Stimulated activated CD4-positive, alpha-beta T cell treated with anti-CD3 and anti-CD28 coated beads, Interleukin-4, amount 100 ng/mL, for 48 hours (primary cell): ENCODE results near the gene ALG12.

Experiments used
- DNase-seq, 2 donors: peaks; one replicate each; pipeline ENCODE4 v3.0.0-alpha.2; 2020; ENCODE audit warnings: low read depth in 2 of 2

Gene ALG12

DNA sequence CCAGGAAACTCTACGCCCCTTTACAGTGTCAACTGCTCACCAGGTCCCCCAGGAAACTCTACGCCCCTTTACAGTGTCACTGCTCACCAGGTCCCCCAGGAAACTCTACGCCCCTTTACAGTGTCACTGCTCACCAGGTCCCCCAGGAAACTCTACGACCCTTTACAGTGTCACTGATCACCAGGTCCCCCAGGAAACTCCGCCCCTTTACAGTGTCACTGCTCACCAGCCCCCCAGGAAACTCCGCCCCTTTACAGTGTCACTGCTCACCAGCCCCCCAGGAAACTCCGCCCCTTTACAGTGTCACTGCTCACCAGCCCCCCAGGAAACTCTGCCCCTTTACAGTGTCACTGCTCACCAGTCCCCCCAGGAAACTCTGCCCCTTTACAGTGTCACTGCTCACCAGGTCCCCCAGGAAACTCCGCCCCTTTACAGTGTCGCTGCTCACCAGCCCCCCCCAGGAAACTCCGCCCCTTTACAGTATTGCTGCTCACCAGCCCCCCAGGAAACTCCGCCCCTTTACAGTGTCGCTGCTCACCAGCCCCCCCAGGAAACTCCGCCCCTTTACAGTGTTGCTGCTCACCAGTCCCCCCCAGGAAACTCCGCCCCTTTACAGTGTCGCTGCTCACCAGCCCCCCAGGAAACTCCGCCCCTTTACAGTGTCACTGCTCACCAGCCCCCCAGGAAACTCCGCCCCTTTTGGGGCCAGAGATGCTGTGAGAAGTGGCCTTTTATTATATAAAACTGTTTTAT is 27.0 kb upstream of the ALG12 start:
- DNase-seq = peak; percentile 28 to 42

GRCh38 chr22:49944399-49944891 is 26.2 kb upstream of the ALG12 start:
- no peak for DNase-seq

- no peak for DNase-seq
These were observed 25.6 kb upstream of the ALG12 start for GRCh38 chr22:49943771-49944398.

DNA sequence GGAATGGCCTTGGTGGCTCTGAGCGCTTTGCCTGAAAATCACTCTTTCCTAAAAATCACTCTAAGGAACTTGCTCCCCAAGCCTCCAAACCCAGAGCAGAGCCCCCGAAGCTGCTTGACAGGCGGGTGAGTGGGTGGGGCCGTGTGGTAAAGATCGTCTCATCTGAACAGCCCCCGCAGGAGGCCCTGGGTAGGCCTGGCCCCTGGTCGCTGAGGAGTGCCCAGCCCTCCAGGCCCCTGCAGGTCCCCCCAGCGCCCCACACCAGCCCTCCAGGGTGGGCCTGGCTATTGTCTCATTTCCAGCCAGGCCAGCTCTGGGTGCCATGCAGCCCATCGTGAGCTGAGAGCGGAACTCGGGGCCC is 25.1 kb upstream of the ALG12 start:
- DNase-seq = no peak

DNA sequence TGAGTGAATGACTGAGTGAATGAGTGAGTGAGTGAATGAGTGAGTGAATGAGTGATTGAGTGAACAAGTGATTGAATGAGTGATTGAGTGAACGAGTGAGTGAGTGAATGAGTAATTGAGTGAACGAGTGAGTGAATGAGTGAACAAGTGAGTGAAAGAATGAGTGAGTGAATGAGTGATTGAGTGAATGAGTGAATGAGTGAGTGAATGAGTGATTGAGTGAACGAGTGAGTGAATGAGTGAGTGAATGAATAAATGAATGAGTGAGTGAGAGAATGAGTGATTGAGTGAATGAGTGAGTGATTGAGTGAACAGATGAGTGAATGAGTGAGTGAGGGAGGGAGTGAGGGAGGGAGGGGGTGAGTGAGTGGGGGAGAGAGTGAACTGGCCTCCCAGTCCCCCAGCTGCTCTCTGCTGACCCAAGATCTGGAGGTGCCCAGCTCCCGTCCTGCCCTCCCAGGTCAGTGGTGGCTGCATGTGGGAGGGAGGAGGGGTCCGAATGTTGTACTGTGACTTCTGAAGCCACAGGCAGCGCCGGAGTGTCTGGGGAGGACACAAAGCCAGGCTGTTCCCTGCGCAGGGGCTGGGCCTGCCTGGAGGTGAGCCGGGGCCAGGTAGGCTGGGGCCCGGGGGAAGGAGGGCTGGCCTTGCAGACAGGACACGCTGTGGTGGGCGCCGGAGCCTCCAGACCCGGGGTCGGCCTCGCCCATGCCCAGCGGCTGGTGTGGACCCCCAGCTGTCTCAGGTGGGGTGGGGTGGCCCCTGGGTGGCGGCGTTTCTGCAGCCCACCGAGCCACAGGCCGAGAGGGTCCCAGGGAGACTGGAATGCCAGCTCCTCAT is 24.5 kb upstream of the ALG12 start:
- DNase-seq = no peak

DNA sequence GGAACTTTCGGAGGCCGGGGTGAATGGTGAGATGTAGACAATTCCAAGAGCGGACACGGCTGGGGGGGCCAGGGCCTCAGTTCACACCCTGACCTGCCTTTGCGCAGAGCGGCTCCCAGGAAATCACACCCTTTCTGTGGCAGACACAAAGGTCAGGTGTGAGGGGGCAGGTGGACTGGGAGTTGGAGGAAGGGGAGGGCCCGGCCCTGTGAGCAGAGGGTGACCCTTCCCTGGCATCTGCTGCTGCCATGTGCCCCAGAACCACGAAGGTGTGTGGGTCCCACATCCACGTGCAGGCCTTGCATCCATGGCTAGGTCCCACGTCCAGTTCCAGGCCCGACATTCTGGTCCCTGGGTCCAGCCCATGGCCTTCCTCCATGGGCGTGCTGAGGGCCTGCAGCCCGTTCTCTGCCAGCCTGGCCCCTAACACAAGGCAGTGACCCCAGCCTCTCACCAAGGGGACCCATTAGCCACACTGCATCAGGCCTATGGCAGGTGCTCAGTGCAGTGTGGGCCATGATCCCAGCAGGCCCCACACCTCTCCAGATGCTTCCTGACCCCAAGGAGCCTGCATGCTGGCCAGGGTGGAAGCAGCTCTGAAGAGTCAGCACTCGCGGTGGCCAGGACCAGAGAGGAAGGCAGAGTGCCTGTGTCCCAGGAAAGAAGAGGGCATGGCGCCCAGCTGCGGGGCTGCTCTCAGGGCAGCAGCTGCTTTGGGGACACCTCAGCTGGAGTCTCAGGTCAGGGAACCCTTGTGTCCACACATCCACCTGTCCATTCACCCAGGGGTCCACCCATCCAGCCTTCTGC is 23.5 kb upstream of the ALG12 start:
- DNase-seq = no peak

- no peak for DNase-seq
These were observed 20.4 kb upstream of the ALG12 start for GRCh38 chr22:49938565-49939136.

- DNase-seq = no peak
These were observed 19.7 kb upstream of the ALG12 start for GRCh38 chr22:49937758-49938564.

- no peak for DNase-seq
These were observed 18.9 kb upstream of the ALG12 start for GRCh38 chr22:49936973-49937757.

DNA sequence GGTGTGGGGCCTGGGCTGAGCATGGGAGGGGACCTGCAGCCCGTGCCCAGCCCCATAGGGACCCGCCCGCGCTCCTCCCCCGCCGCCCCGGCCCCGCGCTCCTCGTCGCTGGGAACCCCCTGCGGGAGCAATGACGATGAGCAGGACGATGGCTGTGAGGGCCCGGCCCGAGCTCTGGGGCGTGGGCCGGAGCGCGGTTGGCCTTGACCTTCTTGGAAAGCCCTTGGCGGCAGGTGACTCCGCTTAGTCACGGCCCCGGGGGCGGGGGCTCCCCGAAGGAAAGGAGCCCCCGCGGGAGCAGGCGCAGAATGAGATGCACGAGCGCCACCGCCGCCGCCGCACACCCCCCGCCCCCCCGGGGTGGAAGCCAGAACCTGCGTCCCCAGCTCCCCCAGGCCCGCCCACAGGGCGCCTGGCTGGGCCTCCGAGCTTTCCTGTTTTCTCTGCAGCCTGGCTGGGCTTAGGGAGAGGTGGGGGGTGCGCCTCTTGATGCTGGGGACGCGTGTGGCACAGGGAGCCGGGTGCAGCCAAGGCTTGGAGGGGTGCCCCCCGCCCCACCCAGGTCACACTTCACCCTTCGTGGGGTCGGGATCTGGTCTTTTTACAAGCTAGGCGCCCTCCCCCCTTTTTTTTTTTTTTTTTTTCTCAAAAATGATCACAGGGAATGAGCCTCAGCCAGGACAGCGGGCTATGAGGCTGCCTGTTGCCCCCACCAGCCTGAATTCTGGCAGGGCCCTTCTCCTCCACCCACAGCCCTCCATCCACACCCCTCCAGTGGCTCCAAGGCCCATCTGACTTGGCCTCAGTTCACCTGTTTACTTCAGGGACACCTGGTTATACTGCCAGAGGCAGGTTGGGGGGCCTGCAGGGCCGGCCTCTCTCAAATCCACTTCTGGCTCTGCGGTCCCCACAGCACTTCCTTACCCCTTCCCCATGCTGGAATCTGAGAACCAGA is 18.1 kb upstream of the ALG12 start:
- DNase-seq = peak; percentile 94 to 97

DNA sequence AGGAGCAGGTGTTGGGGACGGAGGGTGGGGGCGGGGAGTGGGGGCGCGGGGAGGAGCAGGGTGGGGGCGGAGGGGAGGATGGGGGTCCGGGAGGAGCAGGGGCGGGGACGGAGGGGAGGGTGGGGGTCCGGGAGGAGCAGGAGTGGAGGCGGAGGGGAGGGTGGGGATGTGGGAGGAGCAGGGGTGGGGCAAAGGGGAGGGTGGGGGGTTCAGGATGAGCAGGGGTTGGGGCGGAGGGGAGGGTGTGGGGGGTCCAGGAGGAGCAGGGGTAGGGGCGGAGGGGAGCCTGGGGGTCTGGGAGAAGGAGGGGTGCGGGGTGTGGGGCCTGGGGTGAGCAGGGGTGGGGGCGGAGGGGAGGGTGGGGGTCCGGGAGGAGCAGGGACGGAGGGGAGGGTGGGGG is 17.3 kb upstream of the ALG12 start:
- no peak for DNase-seq

- peak; percentile 91 for DNase-seq
These were observed 16.8 kb upstream of the ALG12 start for GRCh38 chr22:49934891-49935557.

GRCh38 chr22:49934160-49934890 is 16.1 kb upstream of the ALG12 start:
- no peak for DNase-seq

DNA sequence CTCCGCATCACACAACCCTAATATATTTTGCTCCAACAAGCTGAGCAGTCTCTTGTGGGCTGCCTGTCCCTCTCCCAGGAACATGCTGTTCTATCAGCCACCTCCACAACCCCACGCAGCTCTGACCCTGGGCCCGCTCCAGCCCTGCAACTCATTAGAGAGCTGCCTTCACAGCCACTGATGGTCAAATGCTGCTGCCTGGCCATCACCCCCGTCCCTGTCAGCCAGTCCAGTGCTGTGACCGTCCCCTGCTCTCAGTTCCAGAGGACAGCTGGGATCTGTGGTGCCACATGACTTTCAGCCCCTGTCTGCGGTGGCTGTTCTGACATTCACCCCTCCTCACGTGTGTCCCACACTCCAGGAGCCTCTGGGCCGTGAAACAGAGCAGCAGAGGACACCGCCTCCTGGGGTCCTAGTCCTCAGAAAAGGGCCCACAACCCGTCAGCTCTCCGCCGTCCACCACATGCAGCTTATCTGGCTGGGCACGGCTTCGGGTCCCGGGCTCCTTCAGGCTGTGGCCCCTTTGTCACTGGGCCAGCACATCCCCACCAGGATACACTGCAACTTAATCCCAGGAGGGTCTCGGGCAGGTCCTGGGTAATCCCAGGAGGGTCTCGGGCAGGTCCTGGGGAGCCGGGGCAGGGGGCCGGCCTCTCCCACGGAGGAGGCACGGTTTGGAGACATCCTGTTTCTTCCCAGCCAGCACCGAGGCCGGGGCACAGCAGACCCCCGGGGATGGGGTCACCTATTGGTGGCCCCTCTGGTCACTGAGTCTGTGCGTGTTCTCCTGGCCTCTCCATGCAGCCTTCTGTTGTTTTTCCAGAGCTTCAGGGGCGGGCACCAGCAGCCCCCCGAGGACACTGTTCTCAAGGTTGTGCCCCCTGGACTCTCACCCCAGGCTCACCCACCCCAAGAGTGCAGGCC is 15.3 kb upstream of the ALG12 start:
- DNase-seq = no peak

- peak; percentile 35 to 50 for DNase-seq
These were observed 12.6 kb upstream of the ALG12 start for GRCh38 chr22:49930596-49931412.
